ENCODE measurements around the gene PEX12. TPM values are rescaled to one million over a fixed set of nuclear protein-coding genes. Genes with fewer than 3 reads are reported as not detected.
"Not testable (repeated sequence)": the region's sequence is repeated elsewhere in the genome, so short reads cannot be mapped to it uniquely, and the experiment has no call there.

PEX12 gene
- total RNA-seq, 1 donor from 2014 or later = 6.6 TPM

DNA sequence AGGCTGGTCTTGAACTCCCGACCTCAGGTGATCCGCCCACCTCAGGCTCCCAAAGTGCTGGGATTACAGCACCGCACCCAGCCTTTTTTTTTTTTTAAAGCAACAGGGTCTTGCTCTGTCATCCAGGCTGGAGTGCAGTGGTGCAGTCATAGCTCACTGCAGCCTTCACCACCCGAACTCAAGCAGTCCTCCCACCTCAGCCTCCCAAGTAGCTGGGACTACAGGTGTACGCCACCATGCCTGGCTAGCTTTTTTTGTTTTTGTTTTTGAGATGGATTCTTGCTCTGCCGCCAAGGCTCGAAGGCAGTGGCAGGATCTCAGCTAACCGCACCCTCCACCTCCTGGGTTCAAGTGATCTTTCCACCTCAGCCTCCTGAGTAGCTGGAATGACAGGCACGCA lies 43.0 kb downstream of the PEX12 start:
- DNase-seq = not testable (repeated sequence)

DNA sequence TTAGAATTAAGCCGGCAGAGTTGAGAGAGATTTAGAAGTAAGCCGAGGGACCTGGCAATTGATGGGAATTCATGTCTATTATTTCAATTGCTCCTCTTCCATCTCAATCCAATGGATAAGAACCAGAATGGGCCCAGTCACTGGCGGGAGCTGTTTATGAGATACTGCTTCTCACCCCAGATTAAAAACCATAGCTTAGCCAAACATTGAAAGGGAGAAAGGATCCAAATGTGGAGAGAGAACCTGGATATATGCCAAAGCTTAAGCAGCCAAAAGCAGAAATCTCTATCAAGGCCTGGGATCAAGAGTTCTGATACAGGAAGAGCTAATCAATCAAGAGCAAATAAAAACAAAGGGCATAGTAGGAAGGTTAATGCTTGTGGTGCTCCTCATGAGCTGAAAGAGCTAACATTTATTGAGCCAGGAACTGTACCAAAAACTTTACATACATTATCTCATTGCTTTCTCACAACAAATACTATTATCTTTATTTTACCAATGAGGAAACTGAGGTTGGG lies 43.7 kb downstream of the PEX12 start:
- no peak for DNase-seq

DNA sequence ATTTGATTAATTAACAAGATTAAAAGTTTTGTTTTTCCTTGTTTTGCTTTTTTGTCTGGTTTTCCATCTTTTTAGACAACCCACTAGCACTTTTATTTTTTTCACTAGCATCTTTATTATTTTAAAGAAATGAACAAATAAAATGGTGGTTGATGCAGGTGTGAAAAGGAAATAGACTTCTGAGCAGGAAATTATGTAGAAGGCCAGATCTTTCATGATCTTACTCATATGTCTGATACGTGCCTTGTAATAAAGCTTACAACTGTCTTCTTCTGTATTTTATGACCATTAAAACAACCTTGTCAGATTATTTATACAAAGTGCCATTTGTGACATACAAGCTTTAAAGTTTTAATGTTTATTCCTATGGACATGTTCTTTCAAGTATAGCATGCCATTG lies 47.2 kb downstream of the PEX12 start:
- no peak for DNase-seq

DNA sequence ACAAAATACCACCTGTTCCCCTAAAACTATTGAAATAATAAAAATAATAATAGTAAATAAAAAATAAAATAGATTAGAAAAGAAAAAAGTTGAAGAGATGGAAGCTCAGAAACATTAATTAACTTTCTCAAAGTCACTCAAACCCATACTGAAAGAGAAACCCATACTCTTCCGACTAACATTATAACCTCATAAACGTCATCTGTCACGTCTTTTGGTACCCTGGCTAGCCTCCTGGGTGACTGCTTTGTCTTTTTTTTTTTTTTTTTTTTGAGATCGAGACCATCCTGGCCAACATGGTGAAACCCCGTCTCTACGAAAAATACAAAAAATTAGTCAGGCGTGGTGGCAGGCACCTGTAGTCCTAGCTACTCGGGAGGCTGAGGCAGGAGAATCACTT lies 48.5 kb downstream of the PEX12 start:
- no peak for DNase-seq

DNA sequence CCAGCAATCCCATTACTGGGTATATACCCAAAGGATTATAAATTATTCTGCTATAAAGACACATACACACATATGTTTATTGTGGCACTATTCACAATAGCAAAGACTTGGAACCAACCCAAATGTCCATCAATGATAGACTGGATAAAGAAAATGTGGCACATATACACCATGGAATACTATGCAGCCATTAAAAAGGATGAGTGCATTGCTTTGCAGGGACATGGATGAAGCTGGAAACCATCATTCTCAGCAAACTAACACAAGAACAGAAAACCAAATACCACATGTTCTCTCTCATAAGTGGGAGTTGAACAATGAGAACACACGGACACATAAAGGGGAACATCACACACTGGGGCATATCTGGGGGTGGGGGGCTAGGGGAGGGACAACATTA lies 49.0 kb downstream of the PEX12 start:
- not testable (repeated sequence) for DNase-seq

Small RNAs within 50 kb of the gene (small RNA-seq; reads per million reads assigned to genes)
- gene AC004134.1 (not detected), gene AC015911.1 (not detected), gene SNORD7 (11.0 reads per million, percentile 92 among the genes with 10 or more reads in this experiment)

Other genes starting within 250 kb of the PEX12 start
- gene SLFN11, start 204.9 kb downstream of the PEX12 start, total RNA-seq = 3.3 TPM
- 4.1 TPM for gene SLFN12, start 146.1 kb downstream of the PEX12 start, total RNA-seq
- gene SLFN13, start 129.8 kb downstream of the PEX12 start, total RNA-seq = 0.31 TPM
- not detected for gene SLFN12L, start 40.9 kb downstream of the PEX12 start, total RNA-seq
- gene SLFN14, start 17.8 kb downstream of the PEX12 start, total RNA-seq = 0.31 TPM
- 123 TPM for gene AP2B1, start 8.8 kb upstream of the PEX12 start, total RNA-seq
- 5.1 TPM for gene RASL10B, start 153.1 kb upstream of the PEX12 start, total RNA-seq
- gene GAS2L2, start 174.7 kb upstream of the PEX12 start, total RNA-seq = 0.16 TPM
- not detected for gene C17orf50, start 182.3 kb upstream of the PEX12 start, total RNA-seq
- gene MMP28, start 217.1 kb upstream of the PEX12 start, total RNA-seq = 8.9 TPM
- gene TAF15, start 230.9 kb upstream of the PEX12 start, total RNA-seq = 72.8 TPM